ENCODE data around the gene CATSPERE.
A peak's percentile ranks its signal among the peaks of the same experiment; 100 is the strongest.

Gene CATSPERE, protein sequence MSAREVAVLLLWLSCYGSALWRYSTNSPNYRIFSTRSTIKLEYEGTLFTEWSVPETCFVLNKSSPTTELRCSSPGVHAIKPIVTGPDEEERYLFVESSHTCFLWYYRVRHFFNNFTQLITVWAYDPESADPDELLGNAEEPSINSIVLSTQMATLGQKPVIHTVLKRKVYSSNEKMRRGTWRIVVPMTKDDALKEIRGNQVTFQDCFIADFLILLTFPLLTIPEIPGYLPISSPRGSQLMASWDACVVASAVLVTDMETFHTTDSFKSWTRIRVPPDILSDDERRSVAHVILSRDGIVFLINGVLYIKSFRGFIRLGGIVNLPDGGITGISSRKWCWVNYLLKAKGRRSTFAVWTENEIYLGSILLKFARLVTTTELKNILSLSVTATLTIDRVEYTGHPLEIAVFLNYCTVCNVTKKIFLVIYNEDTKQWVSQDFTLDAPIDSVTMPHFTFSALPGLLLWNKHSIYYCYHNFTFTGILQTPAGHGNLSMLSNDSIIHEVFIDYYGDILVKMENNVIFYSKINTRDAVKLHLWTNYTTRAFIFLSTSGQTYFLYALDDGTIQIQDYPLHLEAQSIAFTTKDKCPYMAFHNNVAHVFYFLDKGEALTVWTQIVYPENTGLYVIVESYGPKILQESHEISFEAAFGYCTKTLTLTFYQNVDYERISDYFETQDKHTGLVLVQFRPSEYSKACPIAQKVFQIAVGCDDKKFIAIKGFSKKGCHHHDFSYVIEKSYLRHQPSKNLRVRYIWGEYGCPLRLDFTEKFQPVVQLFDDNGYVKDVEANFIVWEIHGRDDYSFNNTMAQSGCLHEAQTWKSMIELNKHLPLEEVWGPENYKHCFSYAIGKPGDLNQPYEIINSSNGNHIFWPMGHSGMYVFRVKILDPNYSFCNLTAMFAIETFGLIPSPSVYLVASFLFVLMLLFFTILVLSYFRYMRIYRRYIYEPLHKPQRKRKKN

DNA sequence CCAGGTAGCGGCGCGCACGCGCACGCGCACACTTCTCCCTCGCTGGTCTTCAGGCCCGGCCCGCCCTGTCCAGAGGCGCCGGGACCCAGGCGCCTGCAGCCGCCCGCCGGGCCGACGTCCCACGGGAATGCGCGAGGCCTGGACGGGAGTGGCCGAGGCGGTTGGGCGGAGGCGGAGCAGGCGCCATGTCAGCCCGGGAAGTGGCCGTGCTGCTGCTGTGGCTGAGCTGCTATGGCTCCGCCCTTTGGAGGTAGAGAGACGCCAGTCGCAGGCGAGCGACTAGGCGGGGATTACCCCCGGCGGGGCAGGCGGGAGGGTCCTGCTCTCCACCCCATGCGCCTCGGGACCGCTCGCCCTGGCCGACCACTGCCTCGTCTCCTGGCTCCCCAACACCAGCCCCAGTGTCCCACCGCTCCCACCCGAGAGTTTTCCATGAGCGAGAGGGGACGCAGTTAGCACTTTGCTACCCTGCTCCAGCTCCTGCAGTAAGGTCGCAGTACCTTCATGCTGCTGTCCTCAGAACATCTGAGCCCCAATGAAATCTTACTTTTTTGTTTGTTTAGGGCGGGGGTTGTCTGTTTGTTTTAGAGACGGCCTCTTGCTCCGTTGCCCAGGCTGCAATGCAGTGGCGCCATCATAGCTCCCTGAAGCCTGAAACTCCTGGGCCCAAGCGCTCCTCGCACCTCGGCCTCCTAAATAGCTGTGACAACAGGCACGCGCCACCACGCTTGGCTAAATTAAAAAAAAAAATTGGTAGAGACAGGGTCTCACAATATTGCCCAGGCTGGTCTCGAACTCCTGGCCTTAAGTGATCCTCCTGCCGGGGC is at the start of gene CATSPERE:
Gene CATSPERE (plus strand): TSS at position 29 of the 827 bp plus-strand sequence. CDS start 157 bp downstream, at position 186.
- peak; percentile 28 to 59 (median 52) for DNase-seq (ENCODE audit: low read depth in 4 of 4, low spot score in 1 of 4)

DNA sequence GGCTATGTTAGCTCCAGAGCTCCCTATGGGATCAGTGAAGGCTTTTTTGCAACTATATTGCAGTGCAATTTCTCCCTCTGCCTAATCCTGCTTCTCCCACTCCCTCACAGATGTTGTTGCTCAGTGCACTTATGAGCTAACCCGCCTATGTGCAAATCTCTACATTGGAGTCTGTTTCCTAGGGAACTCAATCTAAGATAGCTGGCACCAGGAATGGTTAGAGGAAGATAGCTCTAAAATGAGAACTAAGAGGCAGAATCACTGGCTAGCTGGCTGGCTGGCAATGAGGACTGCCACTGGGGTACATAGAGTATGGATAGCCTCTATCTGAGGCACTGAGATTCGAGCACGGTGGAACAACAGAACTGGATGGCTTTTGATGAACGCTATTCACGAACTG is 48.9 kb upstream of the CATSPERE start:
- DNase-seq (ENCODE audit: low read depth in 4 of 4, low spot score in 1 of 4) = no peak

DNA sequence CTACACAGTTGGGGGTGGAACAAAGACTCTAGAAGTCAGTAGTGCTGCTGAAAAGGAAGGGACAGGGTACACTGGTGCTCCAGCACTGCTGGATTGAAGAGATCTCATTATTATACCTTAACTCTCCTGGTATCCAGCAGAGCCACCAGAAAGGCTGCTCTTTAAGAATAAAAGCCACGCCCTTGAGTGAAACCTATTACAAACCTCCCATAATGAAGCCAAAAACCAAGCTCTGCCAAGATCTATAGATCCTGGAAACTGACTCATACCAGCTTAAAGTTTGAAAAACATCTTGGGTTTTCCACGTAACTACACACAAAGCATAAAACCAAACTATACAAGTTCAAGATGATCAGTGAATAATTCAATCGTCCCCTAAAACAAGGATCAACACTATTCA is 47.3 kb upstream of the CATSPERE start:
- DNase-seq (ENCODE audit: low read depth in 4 of 4, low spot score in 1 of 4) = no peak

DNA sequence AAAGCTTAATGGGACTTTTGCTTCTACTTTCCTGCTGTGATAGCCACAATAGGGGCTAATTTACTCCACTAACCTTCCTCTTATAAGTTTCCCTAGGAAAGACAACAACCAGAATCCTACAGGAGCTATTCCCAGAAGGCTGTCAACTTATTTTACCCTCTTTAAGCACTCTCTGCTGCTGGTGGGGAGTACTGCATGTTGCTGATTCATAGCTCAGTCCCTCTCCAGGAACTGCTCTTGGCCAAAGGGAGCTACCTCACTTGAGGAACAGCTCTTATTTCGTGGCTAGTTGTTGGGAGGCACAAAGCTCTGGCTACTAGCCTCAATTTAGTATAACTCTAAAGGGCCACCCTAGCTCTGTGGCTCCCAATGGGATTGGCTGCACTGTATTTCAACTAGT is 46.5 kb upstream of the CATSPERE start:
- DNase-seq (ENCODE audit: low read depth in 4 of 4, low spot score in 1 of 4) = no peak

DNA sequence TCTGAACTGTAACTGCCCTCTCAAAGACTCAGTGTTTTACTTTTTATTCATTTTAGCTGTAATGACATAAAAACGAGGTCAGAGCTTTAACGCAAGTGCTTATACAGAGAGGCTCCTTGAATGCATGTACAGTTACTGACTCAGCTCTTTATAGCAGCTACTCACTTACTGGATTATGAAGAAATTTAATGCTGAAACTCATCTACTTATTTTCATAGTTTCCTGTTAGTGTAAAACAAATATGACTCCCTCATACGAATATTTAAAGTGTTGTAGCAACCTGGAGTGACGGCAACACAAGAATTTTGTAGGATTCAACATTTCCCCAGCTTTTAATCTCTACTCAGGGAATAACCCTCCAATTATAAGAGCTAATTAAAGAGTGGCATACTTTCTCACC is 42.0 kb upstream of the CATSPERE start:
- no peak for DNase-seq (ENCODE audit: low read depth in 4 of 4, low spot score in 1 of 4)

DNA sequence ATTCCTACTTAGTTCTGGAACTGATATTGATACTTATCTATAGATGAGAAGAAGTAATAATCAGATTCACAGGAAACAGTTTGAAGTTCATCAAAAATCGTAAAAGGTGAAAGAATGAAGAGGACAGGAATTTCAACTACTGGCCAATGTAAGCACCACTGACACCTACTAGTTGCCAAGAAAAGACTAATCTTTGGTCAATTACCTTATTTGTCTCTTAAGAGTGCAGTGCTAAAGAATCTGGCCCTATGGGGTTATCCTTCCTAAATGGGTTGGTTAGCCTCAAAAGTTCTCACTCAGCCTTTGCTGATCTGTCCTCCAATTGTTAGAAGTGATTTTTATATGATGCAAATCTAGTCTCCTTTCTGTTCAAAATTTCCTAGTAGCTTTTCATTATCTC is 38.9 kb upstream of the CATSPERE start:
- no peak for DNase-seq (ENCODE audit: low read depth in 4 of 4, low spot score in 1 of 4)

DNA sequence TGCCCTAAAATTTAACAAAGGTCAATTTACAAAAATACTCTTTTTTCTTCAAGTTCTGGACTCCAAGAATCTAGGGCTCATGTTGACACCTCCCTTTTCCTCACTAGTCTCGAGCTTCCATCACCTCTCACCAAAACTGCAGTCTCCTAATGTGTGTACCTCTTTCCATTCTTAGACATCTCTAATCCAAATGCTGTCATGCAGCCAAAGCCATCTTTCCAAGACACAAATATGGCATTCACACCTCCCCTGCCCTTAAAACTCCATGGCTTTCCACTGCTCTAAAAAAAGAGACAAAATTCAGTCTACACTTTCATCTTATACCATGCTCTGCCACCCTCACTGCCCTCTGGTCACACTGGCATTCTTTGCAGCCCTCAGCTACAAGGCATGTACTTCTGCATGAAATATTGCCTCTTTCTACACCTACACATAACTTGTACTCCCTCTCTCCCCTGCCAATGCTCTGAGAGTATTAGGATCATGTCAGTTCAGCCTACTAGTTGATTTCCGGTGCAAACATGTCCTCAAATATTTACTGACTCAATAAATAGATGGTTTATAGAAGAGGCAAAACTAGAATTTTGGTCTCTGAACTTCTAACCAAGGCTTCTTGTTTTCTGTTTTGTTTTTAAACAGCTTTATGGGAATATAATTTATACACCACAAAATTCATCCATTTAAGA is 36.3 kb upstream of the CATSPERE start:
- no peak for DNase-seq (ENCODE audit: low read depth in 4 of 4, low spot score in 1 of 4)

DNA sequence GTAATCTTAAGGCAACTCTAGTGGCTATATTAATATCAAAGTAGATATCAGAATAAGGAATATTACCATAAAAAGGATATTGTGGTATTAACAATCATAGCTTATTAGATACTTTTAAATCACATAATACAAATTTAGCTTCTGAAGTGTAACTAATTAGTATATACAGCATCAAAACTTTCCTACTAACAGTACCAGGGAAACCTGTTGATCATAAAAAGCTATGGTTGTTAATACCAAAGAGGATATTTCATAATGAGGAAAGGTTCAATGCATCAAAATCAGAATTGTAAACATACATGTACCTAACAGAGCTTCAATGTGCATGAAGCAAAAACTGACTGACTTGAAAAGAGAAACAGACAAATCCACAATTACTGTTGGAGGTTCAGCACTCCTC is 33.4 kb upstream of the CATSPERE start:
- no peak for DNase-seq (ENCODE audit: low read depth in 4 of 4, low spot score in 1 of 4)

DNA sequence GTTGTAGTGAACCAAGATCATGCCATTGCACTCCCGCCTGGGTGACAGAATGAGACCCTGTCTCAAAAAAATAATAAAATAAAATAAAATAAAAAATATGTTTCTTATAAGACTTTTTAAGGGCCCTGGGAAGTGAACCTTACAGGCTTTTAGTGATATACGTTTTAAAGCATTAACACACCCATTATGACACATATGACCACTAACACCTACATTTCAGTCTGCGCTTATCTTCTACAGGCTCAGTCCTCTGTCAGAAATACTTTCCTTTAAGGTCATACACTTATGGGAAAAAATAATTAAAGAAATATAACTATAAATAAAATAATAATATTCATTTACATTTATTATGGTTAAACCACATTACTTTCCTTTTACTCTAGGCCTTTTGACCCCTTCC is 31.3 kb upstream of the CATSPERE start:
- no peak for DNase-seq (ENCODE audit: low read depth in 4 of 4, low spot score in 1 of 4)

DNA sequence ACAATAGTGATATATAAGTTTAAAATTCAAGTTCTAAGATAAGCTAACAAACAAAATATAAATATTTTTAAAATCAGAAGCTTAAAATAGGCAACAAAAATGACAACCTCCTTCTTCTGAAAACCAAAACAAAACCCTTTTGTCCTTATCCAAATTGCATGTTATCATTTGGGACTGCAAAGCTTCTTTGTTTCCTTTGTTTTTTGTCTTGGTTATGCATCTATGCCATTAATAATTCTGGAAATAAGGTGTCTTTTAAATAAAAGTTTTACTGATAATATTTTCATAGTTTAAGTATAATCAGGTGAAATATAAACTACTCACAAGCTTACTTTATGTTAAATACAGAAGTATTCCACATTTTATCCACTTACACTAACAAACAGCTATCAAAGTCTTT is 29.9 kb upstream of the CATSPERE start:
- no peak for DNase-seq (ENCODE audit: low read depth in 4 of 4, low spot score in 1 of 4)

DNA sequence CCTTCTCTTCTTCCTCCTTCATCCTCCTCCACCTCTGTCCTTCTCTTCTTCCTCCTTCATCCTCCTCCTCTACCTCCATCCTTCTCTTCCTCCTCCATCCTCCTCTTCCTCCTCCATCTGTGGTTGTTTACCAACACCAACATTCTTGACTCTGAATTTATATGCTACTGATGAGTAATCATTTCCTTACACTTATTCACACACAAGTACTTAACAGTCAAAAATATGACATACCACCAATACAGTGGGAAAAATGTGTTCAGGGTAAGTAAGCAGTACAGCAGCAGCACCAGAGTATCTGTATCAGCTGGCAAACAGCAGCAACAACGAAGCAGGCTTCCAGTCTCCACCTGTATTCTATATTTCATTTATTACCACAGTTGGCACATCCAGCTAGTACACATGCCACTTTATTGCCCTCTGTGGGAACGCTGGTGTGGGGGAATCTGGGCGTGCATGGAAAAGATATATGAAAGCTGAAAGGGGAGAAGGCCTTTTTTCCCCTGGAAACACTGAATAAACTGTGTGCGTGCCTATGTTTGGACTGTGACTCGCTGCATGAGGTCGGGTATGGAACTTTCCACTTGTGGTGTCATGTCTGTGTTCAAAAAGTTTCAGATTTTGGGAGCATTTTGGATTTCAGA is 25.4 kb upstream of the CATSPERE start:
- DNase-seq (ENCODE audit: low read depth in 4 of 4, low spot score in 1 of 4) = no peak

DNA sequence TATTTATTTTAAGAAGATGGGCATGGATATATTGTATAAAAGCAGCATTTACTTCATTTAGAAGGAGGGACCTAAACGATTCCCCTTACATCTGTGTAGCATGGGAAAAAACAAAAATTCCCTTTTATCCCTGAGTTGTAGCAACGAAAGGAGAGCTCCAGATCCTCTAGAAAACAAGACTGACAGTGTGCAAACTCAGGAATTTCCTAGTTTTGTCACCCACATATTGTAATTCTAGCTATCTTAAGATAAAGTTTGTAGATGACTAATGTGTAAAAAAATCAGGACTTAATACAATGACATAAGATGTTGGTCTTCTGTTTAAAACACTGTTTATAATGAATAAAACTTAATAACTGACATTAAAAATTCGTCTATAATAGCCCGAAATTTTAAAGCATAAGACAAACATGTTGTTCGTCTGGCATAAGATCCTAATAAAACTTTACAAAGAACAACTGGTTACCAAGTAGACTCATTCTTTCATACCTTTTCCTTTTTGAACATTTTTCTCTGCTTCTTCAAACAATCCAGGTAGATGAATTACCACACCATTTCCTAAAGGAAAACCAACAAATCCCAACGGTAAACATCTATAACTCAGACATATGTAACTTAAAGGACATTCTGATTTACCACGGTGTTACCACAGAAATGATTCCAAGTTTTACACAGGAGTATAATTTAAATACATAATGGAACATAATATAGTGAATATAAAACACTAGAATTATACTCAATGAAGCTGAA is 24.6 kb upstream of the CATSPERE start:
- DNase-seq (ENCODE audit: low read depth in 4 of 4, low spot score in 1 of 4) = no peak

DNA sequence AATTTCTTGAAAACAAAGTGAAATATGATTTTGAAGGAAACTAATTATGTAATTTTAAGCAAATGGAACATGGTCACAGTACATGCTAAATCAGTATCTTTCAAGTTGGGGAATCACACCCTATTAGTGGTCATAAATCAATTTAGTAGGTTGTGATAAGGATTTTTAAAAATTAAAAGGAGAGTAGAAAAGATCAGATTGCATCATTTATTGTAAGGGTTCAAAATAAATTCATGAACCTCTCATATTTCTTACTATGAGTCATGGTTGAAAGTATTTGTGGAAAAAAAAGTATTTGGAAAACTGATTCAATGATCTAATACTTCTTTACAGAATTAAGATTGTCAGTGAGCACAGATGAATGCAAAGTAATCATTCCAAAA is 24.0 kb upstream of the CATSPERE start:
- DNase-seq (ENCODE audit: low read depth in 4 of 4, low spot score in 1 of 4) = no peak

DNA sequence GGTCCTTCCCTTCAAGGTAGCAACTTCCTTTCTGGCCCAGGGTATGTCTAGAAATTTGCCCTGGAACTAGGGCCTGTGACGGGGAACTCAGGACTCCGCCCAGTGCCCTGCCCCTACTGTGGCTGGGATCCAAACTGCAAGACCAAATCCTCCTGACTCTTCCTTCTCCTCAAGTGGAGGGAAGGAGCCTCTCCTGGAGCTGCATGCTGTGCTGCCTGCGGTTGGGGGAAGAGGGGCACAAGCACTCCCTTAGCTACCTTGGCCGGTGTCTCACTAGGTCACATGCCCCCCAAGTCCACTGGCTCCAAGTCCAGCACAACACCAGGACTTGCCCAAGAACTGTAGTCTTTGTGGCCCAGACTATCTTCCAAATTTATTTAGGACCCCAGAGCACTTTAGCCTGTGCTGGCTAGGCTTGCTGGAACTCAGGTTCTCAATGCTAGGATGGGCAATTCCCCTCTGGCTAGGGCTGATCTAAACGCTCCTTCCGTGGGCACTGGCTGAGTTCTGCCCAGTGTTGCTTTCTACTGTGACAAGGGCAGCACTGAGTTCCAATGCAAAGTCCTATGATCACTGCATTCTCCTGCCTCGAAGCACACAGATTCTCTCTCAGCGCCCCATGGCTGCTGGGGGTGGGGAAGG is 21.6 kb upstream of the CATSPERE start:
- DNase-seq (ENCODE audit: low read depth in 4 of 4, low spot score in 1 of 4) = no peak

DNA sequence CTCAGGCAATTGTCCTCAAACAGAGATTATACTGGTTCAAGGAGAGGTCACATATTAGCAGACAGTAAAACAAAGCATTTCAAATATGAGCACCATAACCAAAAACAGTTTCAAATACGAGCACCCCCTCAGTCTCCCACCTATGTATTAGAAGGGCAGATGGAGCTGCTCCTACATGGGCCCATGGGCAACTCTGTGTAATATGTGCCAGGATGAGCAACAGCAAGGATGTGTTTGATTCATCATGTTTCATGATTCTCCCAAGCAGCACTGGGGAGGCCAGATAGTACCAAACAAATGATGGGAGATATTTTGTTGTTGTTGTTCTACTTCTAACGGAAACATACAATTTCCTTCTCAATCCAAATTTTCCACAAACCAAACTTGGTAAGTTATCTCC is 18.2 kb upstream of the CATSPERE start:
- DNase-seq (ENCODE audit: low read depth in 4 of 4, low spot score in 1 of 4) = no peak

DNA sequence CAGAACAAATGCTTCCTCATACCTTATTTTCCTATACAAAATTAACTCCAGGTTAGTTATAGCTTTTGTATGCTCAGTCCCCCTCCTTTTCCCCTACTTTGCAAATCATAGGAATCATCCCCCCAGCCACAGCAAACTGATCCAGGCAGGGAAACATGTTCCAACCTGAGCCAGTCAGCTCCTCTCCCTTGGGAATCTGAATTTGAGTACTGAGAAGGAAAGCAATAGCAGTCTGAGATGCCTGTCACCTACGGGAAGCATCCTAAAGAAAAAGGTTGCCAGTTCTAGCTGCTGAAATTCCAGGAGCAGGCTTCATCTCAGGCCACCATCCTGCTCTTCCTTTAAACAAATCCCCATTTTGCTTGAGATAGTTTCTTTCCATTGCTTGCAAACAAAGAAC is 16.2 kb upstream of the CATSPERE start:
- DNase-seq (ENCODE audit: low read depth in 4 of 4, low spot score in 1 of 4) = no peak

DNA sequence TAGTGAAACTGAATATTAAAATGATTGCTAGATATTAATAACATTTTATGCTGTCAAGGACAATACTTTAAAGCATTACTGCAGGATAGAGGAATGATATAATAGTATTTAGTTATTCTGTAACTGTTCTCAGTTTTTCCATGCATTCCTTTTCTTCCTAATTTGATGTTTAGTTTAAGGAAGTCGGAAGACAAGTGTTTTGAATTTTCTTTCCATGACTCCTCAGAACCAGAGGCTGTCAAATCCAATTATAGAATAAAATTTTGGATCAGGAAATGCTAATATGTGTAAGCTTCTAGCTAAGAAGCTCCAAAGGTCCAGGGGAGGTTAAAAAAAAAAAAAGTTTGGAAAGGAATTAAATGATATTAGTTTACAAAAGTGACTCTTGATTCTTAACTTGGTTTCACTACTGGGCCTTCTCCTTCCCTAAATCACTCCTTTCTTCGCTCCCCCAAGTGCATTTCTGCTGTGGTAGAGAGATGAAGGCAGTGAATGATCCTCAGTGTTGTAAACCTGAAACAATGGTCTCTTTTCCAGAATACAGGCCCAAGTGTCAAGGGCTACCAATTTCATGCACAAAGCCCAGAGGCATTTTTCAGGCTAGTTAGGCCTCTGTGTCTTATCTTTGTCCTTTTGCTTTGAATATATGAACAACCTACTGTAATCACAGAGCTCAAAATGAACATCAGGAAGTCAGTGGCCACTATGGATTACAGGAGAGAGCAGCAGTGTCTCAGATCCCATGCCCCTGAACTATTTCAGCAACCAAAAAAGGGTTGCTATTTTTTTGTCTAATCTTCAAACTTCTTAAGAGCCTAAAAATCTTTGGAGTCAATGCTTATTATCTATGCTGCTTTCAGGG is 15.5 kb upstream of the CATSPERE start:
- no peak for DNase-seq (ENCODE audit: low read depth in 4 of 4, low spot score in 1 of 4)

DNA sequence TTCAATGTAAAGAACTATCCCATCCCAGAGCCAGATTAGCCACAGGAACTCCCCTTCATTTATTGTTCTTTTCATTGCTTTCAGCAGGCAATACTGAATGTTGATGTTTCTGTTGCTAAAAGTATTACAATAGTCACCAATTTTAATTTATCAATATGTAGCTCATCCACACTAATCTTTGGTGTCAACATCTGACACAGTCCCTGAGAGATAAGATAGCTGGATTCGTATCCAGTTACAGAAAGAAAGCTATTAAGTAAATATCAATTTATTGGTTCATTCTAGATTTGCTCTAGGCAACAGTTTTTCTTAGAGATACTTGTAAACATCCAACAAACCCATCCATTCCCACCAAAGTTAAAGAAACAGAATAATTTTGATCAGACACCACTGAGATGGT is 14.0 kb upstream of the CATSPERE start:
- DNase-seq (ENCODE audit: low read depth in 4 of 4, low spot score in 1 of 4) = no peak

Measured in stimulated activated CD4-positive, alpha-beta T cell treated with anti-CD3 and anti-CD28 coated beads, Interleukin-1b, Interleukin-23, amount 100 ng/mL, for 24 hours (primary cell).